Limb (tissue), 2 donors: ENCODE results near the gene TPRG1L.
"Not testable (repeated sequence)": the region's sequence is repeated elsewhere in the genome, so short reads cannot be mapped to it uniquely, and the experiment has no call there.

Source experiments
- DNase-seq, 2 donors: peaks; one replicate each; pipeline ENCODE4 v3.0.0-alpha.2; 2016; ENCODE audit errors: extremely low spot score in 2 of 2

The TPRG1L gene

GRCh38 chr1:3609016-3609768 lies 15.6 kb upstream of the TPRG1L start:
- DNase-seq = no peak

GRCh38 chr1:3609769-3610526 lies 14.9 kb upstream of the TPRG1L start:
- no peak for DNase-seq

GRCh38 chr1:3610527-3611169 lies 14.2 kb upstream of the TPRG1L start:
- DNase-seq = peak; percentile 51 to 84

GRCh38 chr1:3611170-3612019 lies 13.4 kb upstream of the TPRG1L start, which contains the start of gene MEGF6:
Gene MEGF6 (minus strand): TSS chr1:3611508. CDS start chr1:3611268, 240 bp downstream.
- DNase-seq = peak; percentile 84 to 95

- DNase-seq = no peak
Observed at GRCh38 chr1:3612123-3612522, 12.7 kb upstream of the TPRG1L start.

- no peak for DNase-seq
Observed at GRCh38 chr1:3614755-3615742, 9.8 kb upstream of the TPRG1L start.

GRCh38 chr1:3616861-3617260 lies 8.0 kb upstream of the TPRG1L start:
- DNase-seq = no peak

GRCh38 chr1:3617806-3618345 lies 6.9 kb upstream of the TPRG1L start:
- DNase-seq = no peak

GRCh38 chr1:3618531-3618880 lies 6.3 kb upstream of the TPRG1L start:
- DNase-seq = no peak

GRCh38 chr1:3618881-3619671 lies 5.7 kb upstream of the TPRG1L start:
- DNase-seq = peak; percentile 72 to 82

GRCh38 chr1:3620708-3621107 lies 4.1 kb upstream of the TPRG1L start:
- DNase-seq = no peak

GRCh38 chr1:3621151-3621671 lies 3.6 kb upstream of the TPRG1L start:
- not testable (repeated sequence) for DNase-seq

GRCh38 chr1:3622102-3622501 lies 2.7 kb upstream of the TPRG1L start:
- DNase-seq = not testable (repeated sequence)

- DNase-seq = no peak
Observed at GRCh38 chr1:3623441-3624199, 1.2 kb upstream of the TPRG1L start.

- DNase-seq = peak in 1 of 2 donors; percentile 50
Observed at GRCh38 chr1:3625151-3625907, 514 bp downstream of the TPRG1L start.

GRCh38 chr1:3626025-3626424 lies 1.2 kb downstream of the TPRG1L start:
- no peak for DNase-seq

- DNase-seq = no peak
Observed at GRCh38 chr1:3627515-3628253, 2.9 kb downstream of the TPRG1L start.
